KOPT-K1 (cell line): ENCODE results near the gene C4BPA.

Experiments used
- H3K27ac ChIP-seq: fragments of 200-600 bp; sonication (generic); 2 replicates; pipeline ENCODE4 v1.5.1; 2016; ENCODE audit warnings: antibody characterized with exemption, mild to moderate bottlenecking, low read depth, low read length; ENCODE audit not compliant: poor library complexity, severe bottlenecking
- H3K36me3 ChIP-seq: fragments of 200-600 bp; sonication (generic); 2 replicates; pipeline ENCODE4 v1.5.1; 2017; ENCODE audit warnings: antibody characterized with exemption, mild to moderate bottlenecking, low read length, moderate library complexity; ENCODE audit not compliant: insufficient read depth
- H3K9me3 ChIP-seq: fragments of 200-600 bp; sonication (generic); 2 replicates; pipeline ENCODE4 v1.5.1; 2017; ENCODE audit warnings: antibody characterized with exemption, low read length, mild to moderate bottlenecking; ENCODE audit not compliant: insufficient read depth, poor library complexity, severe bottlenecking

Gene C4BPA

DNA sequence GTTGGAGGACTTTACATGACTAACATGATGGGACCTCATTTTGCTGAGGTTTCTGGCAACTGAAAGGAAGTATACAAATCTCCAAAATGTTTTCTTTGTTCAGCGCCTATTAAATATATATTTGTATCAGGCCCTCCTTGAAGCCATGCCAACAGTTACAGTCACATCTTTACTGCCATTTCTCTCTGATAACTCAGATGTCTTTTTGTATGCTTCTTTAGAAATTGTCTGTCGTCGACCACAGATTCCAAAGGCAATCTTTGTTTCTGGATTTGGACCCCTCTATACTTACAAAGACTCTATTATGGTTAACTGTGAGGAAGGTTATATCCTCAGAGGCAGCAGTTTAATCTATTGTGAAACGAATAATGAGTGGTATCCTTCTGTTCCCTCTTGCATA, 69.4 kb downstream of the C4BPA start:
- Histone ChIP-seq H3K36me3 (no peaks in the 10 kb centered on the region), H3K27ac (no peak overlapping the region)

GRCh38 chr1:207174913-207175312, 70.9 kb downstream of the C4BPA start:
- no peaks in the 10 kb centered on the region for H3K9me3 ChIP-seq
- H3K36me3 ChIP-seq, result no peaks in the 10 kb centered on the region
- no peak overlapping the region for H3K27ac ChIP-seq

More for the DNA sequence above, 69.4 kb downstream of the C4BPA start:
- peaks cover 4% of the 10 kb centered on the region for H3K9me3 ChIP-seq

GRCh38 chr1:207179036-207179435, 75.0 kb downstream of the C4BPA start:
- H3K27ac ChIP-seq, result no peak overlapping the region
- no peaks in the 10 kb centered on the region for H3K36me3 ChIP-seq
- H3K9me3 ChIP-seq, result no peaks in the 10 kb centered on the region

- Histone ChIP-seq H3K27ac (no peak overlapping the region), H3K9me3 (no peaks in the 10 kb centered on the region), H3K36me3 (no peaks in the 10 kb centered on the region)
Measured at GRCh38 chr1:207181847-207182246, 77.8 kb downstream of the C4BPA start.

- H3K27ac ChIP-seq, result no peak overlapping the region
- no peaks in the 10 kb centered on the region for H3K36me3 ChIP-seq
- H3K9me3 ChIP-seq, result peaks cover 5% of the 10 kb centered on the region
Measured at GRCh38 chr1:207186503-207186902, 82.5 kb downstream of the C4BPA start.

DNA sequence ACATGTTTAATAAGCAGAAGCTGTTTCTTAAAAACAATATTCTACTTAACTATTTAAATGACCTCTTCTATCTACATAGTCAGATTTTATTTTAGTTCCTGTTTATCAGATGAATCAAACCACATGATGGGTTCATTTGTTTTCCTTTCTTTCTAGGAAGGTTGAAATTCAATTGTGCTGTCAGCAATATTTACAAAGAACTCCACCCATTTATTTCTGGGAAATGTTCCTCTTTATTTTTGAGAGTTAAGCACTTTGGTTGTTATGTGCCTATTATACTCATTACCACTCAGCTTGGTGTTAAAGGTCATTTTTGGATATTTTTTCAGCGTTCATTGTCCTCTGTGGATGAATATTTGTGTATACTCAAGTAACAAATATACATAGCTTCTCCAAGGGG, 84.9 kb downstream of the C4BPA start:
- Histone ChIP-seq H3K36me3 (no peaks in the 10 kb centered on the region), H3K9me3 (peaks cover 5% of the 10 kb centered on the region), H3K27ac (no peak overlapping the region)

GRCh38 chr1:207191061-207191460, 87.0 kb downstream of the C4BPA start:
- H3K27ac ChIP-seq, result no peak overlapping the region
- peaks cover 5% of the 10 kb centered on the region for H3K9me3 ChIP-seq
- H3K36me3 ChIP-seq, result no peaks in the 10 kb centered on the region

DNA sequence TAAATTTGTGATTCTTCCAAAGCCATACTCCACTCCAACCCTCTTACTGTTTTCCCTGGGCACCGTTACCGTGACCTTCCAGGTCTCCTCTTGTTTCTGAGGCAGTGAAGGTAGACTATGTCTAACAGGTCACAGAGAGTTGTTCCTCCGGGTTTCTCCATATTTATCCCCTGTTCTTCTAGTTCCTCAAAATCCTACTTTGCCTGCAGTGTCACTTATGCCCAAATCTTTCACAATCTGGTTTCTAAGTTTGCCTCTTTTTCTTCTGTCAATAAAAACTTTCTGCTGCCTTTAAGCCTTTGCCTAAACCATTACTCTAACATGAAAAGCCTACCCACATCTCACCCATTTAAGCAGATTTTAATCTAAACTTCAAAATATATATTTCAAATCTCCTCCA, 87.7 kb downstream of the C4BPA start:
- peaks cover 5% of the 10 kb centered on the region for H3K9me3 ChIP-seq
- no peaks in the 10 kb centered on the region for H3K36me3 ChIP-seq
- no peak overlapping the region for H3K27ac ChIP-seq

DNA sequence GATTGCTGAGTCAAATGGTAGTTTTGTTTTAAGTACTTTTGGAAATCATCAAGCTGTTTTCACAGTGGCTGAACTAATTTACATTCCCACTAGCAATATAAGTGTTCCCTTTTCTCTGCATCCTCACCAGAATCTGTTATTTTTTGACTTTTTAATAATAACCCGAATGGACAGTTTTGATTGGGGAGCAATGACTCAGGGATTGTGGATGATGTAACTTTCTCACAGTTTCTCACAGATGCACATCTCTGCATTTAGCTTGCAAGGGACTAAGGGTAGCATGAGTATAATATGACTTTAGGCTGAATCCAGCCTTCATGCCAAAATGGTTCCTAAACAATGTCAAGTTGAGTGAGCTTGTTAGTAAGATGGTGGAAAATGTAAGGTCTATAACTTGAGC, 90.2 kb downstream of the C4BPA start:
- no peaks in the 10 kb centered on the region for H3K9me3 ChIP-seq
- H3K27ac ChIP-seq, result no peak overlapping the region
- no peaks in the 10 kb centered on the region for H3K36me3 ChIP-seq
